ENCODE results near the gene KRTAP20-4. TPM values are rescaled to one million over a fixed set of nuclear protein-coding genes. Genes with fewer than 3 reads are reported as not detected.

The KRTAP20-4 gene
- total and polyA plus RNA-seq, 4 donors = not detected

DNA sequence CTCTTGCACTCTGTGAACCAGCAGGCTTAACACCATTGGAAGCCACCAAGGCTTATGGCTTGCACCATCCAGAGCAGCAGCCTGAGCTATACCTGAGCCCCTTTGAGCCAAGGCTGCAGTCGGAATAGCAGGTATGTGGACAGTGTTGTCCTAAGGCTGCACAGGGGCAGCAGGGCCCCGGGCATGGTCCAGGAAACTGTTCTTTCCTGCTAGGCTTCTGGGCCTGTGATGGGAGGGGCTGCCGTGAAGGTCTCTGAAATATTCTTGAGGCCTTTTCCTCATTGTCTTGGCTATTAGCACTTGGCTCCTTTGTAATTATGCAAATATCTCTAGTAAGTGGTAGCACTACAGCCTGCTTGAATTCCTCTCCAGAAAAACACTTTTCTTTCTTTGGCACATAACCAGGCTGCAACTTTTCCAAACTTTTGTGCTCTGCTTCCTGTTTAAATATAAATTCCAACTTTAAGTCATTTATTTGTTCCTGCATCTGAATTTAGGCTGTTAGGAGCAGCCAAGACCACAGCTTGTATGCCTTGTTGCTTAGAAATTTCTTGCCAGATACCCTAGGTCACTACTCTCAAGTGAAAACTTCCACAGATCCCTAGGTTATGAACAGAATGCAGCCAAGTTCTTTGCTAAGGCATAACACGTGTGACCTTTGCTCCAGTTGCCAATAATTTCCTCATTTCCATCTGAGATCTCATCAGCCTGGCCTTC lies 5.2 kb downstream of the KRTAP20-4 start:
- no peak overlapping the region for H3K9ac ChIP-seq (ENCODE audit: low read depth in 1 of 2, low read length in 2 of 2)
- TF ChIP-seq JUND (IDR thresholded peaks at IDR 0.05) = no peak
- no peak for TF ChIP-seq HNF4G (IDR thresholded peaks at IDR 0.05)
- no peak for TF ChIP-seq YY1 (IDR thresholded peaks at IDR 0.05)
- TF ChIP-seq FOXA2 (IDR thresholded peaks at IDR 0.05) = no peak
- TF ChIP-seq NR2F2 (IDR thresholded peaks at IDR 0.05) = no peak
- WGBS = 68% methylated on average over 4 of the region's 4 CpGs
- H3K4me3 ChIP-seq (ENCODE audit: low read depth in 1 of 3, low read length in 3 of 3) = no peak overlapping the region
- no peaks in the 10 kb centered on the region for H3K36me3 ChIP-seq (ENCODE audit: control insufficient read depth in 4 of 4, insufficient read depth in 3 of 4, low read depth in 1 of 4, low read length in 3 of 4)
- DNase-seq (ENCODE audit: low spot score) = no peak
- no peaks in the 10 kb centered on the region for H3K9me3 ChIP-seq (ENCODE audit: control insufficient read depth in 4 of 4, low read length in 3 of 4)
- H3K4me1 ChIP-seq (ENCODE audit: control insufficient read depth in 4 of 4, insufficient read depth in 4 of 4, low read length in 3 of 4) = no peaks in the 10 kb centered on the region
- no peaks in the 10 kb centered on the region for H3K27me3 ChIP-seq (ENCODE audit: control insufficient read depth in 4 of 4, insufficient read depth in 4 of 4, low read length in 3 of 4)
- no peak overlapping the region for H3K27ac ChIP-seq (ENCODE audit: low read depth in 1 of 2, low read length in 2 of 2)

DNA sequence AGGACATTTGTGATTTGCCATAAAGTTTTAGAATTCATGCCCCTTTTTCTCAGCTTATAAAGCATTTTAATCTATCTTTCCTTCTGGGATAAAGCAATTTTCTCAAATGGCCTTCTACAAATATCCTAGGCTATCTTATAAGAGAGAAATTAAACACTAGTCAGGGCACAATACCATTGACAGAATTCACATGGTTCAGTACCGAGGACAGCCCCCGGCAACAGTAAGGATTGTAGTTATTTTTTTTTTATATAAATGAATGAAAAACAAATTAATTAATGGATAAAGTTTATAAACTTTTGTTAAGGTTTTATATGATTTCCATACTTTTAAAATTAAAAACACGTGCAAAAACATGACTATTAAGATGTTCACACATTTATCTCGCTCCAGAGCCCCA lies 7.7 kb downstream of the KRTAP20-4 start:
- WGBS = 59% methylated on average over 4 of the region's 4 CpGs
- no peaks in the 10 kb centered on the region for H3K9me3 ChIP-seq (ENCODE audit: control insufficient read depth in 4 of 4, low read length in 3 of 4)

DNA sequence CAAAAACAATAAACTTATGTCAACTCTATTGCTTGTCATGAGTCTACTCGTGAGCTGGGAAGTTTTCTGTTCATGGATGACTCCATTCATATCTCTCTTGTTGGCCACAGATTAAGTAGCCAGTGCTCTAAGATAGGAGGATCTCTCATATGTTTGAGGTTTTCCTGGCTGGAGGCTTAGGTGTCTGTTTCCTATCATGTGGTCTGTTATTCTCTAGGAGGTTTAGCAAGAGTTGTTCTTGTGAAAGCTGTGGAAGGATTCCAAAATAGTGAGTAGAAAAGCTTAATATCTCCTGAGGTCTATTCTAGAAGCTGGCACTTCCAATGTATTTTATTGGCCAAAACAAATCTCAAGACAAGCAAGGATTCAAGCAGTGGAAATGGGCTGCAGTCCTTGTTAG lies 8.8 kb downstream of the KRTAP20-4 start:
- no peak for DNase-seq (ENCODE audit: low spot score)
- Histone ChIP-seq H3K4me1 (ENCODE audit: control insufficient read depth in 4 of 4, insufficient read depth in 4 of 4, low read length in 3 of 4) (no peaks in the 10 kb centered on the region), H3K9me3 (ENCODE audit: control insufficient read depth in 4 of 4, low read length in 3 of 4) (no peaks in the 10 kb centered on the region), H3K9ac (ENCODE audit: low read depth in 1 of 2, low read length in 2 of 2) (no peak overlapping the region), H3K4me3 (ENCODE audit: low read depth in 1 of 3, low read length in 3 of 3) (no peak overlapping the region), H3K36me3 (ENCODE audit: control insufficient read depth in 4 of 4, insufficient read depth in 3 of 4, low read depth in 1 of 4, low read length in 3 of 4) (no peaks in the 10 kb centered on the region), H3K27me3 (ENCODE audit: control insufficient read depth in 4 of 4, insufficient read depth in 4 of 4, low read length in 3 of 4) (no peaks in the 10 kb centered on the region), H3K27ac (ENCODE audit: low read depth in 1 of 2, low read length in 2 of 2) (no peak overlapping the region)
- WGBS = 35% methylated on average over 1 of the region's 1 CpG
- no peak for TF ChIP-seq YY1 (IDR thresholded peaks at IDR 0.05)
- TF ChIP-seq SP1 (IDR thresholded peaks at IDR 0.05) = no peak
- TF ChIP-seq, protein P1, sequence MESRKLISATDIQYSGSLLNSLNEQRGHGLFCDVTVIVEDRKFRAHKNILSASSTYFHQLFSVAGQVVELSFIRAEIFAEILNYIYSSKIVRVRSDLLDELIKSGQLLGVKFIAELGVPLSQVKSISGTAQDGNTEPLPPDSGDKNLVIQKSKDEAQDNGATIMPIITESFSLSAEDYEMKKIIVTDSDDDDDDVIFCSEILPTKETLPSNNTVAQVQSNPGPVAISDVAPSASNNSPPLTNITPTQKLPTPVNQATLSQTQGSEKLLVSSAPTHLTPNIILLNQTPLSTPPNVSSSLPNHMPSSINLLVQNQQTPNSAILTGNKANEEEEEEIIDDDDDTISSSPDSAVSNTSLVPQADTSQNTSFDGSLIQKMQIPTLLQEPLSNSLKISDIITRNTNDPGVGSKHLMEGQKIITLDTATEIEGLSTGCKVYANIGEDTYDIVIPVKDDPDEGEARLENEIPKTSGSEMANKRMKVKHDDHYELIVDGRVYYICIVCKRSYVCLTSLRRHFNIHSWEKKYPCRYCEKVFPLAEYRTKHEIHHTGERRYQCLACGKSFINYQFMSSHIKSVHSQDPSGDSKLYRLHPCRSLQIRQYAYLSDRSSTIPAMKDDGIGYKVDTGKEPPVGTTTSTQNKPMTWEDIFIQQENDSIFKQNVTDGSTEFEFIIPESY (IDR thresholded peaks at IDR 0.05) = no peak
- no peak for TF ChIP-seq HNF4G (IDR thresholded peaks at IDR 0.05)
- TF ChIP-seq, protein P2, sequence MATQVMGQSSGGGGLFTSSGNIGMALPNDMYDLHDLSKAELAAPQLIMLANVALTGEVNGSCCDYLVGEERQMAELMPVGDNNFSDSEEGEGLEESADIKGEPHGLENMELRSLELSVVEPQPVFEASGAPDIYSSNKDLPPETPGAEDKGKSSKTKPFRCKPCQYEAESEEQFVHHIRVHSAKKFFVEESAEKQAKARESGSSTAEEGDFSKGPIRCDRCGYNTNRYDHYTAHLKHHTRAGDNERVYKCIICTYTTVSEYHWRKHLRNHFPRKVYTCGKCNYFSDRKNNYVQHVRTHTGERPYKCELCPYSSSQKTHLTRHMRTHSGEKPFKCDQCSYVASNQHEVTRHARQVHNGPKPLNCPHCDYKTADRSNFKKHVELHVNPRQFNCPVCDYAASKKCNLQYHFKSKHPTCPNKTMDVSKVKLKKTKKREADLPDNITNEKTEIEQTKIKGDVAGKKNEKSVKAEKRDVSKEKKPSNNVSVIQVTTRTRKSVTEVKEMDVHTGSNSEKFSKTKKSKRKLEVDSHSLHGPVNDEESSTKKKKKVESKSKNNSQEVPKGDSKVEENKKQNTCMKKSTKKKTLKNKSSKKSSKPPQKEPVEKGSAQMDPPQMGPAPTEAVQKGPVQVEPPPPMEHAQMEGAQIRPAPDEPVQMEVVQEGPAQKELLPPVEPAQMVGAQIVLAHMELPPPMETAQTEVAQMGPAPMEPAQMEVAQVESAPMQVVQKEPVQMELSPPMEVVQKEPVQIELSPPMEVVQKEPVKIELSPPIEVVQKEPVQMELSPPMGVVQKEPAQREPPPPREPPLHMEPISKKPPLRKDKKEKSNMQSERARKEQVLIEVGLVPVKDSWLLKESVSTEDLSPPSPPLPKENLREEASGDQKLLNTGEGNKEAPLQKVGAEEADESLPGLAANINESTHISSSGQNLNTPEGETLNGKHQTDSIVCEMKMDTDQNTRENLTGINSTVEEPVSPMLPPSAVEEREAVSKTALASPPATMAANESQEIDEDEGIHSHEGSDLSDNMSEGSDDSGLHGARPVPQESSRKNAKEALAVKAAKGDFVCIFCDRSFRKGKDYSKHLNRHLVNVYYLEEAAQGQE (IDR thresholded peaks at IDR 0.05) = no peak
- no peak for TF ChIP-seq FOXA1 (IDR thresholded peaks at IDR 0.05)
- TF ChIP-seq GABPA (IDR thresholded peaks at IDR 0.05 in 1 of 2, conservative IDR thresholded peaks at IDR 0.05 in 1 of 2) = no peak
- TF ChIP-seq, protein P3, sequence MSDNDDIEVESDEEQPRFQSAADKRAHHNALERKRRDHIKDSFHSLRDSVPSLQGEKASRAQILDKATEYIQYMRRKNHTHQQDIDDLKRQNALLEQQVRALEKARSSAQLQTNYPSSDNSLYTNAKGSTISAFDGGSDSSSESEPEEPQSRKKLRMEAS (IDR thresholded peaks at IDR 0.05) = no peak
- TF ChIP-seq, protein P4, sequence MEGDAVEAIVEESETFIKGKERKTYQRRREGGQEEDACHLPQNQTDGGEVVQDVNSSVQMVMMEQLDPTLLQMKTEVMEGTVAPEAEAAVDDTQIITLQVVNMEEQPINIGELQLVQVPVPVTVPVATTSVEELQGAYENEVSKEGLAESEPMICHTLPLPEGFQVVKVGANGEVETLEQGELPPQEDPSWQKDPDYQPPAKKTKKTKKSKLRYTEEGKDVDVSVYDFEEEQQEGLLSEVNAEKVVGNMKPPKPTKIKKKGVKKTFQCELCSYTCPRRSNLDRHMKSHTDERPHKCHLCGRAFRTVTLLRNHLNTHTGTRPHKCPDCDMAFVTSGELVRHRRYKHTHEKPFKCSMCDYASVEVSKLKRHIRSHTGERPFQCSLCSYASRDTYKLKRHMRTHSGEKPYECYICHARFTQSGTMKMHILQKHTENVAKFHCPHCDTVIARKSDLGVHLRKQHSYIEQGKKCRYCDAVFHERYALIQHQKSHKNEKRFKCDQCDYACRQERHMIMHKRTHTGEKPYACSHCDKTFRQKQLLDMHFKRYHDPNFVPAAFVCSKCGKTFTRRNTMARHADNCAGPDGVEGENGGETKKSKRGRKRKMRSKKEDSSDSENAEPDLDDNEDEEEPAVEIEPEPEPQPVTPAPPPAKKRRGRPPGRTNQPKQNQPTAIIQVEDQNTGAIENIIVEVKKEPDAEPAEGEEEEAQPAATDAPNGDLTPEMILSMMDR (IDR thresholded peaks at IDR 0.05; ENCODE audit: low read depth, low read length, missing input control) = no peak
- TF ChIP-seq TAF1 (conservative IDR thresholded peaks at IDR 0.05) = no peak

More for the DNA sequence above, 7.7 kb downstream of the KRTAP20-4 start:
- Histone ChIP-seq H3K27me3 (ENCODE audit: control insufficient read depth in 4 of 4, insufficient read depth in 4 of 4, low read length in 3 of 4) (no peaks in the 10 kb centered on the region), H3K9ac (ENCODE audit: low read depth in 1 of 2, low read length in 2 of 2) (no peak overlapping the region), H3K36me3 (ENCODE audit: control insufficient read depth in 4 of 4, insufficient read depth in 3 of 4, low read depth in 1 of 4, low read length in 3 of 4) (no peaks in the 10 kb centered on the region), H3K4me1 (ENCODE audit: control insufficient read depth in 4 of 4, insufficient read depth in 4 of 4, low read length in 3 of 4) (no peaks in the 10 kb centered on the region), H3K4me3 (ENCODE audit: low read depth in 1 of 3, low read length in 3 of 3) (no peak overlapping the region), H3K27ac (ENCODE audit: low read depth in 1 of 2, low read length in 2 of 2) (no peak overlapping the region)
- TF ChIP-seq, protein P1 (IDR thresholded peaks at IDR 0.05) = no peak
- TF ChIP-seq, protein P3 (IDR thresholded peaks at IDR 0.05) = no peak
- TF ChIP-seq YY1 (IDR thresholded peaks at IDR 0.05) (no peak), TAF1 (conservative IDR thresholded peaks at IDR 0.05) (no peak), SP1 (IDR thresholded peaks at IDR 0.05) (no peak), JUND (IDR thresholded peaks at IDR 0.05) (no peak), FOXA2 (IDR thresholded peaks at IDR 0.05) (no peak)
- TF ChIP-seq, protein P5, sequence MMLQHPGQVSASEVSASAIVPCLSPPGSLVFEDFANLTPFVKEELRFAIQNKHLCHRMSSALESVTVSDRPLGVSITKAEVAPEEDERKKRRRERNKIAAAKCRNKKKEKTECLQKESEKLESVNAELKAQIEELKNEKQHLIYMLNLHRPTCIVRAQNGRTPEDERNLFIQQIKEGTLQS (IDR thresholded peaks at IDR 0.05) = no peak
- DNase-seq (ENCODE audit: low spot score) = no peak
